ENCODE measurements around the gene NRIP3. TPM values are rescaled to one million over a fixed set of nuclear protein-coding genes. Genes with fewer than 3 reads are reported as not detected.

NRIP3 gene
- 2.2 and 20.8 TPM in 2 replicates for total RNA-seq

GRCh38 chr11:9003573-9004182, at the start of gene NRIP3:
TSS of gene NRIP3 (minus strand) at chr11:9004001. CDS start at chr11:9003935, 66 bp downstream.

GRCh38 chr11:8964324-8965320, 39.2 kb downstream of the NRIP3 start, which contains the start of gene TMEM9B:
TSS of gene TMEM9B (minus strand) at chr11:8964442. CDS start at chr11:8964313, 129 bp downstream.

GRCh38 chr11:8942518-8943066, 61.2 kb downstream of the NRIP3 start, which contains the start of gene ASCL3:
TSS of gene ASCL3 (minus strand) at chr11:8943016. CDS start at chr11:8938161, 4,855 bp downstream.

GRCh38 chr11:8932564-8933180, 71.1 kb downstream of the NRIP3 start, which contains the start of gene C11orf16:
TSS of gene C11orf16 (minus strand) at chr11:8932947. CDS start at chr11:8932308, 639 bp downstream.

Other genes with a start within 250 kb of the NRIP3 start
- 25.0 and 38.0 TPM in 2 replicates for gene AKIP1, start 92.8 kb downstream of the NRIP3 start, total RNA-seq
- gene C11orf16, start 71.1 kb downstream of the NRIP3 start, total RNA-seq, result not detected in 2 replicates
- not detected in 2 replicates for gene ASCL3, start 61.0 kb downstream of the NRIP3 start, total RNA-seq
- gene TMEM9B, start 39.6 kb downstream of the NRIP3 start, total RNA-seq, result 36.3 and 40.0 TPM in 2 replicates
- 0.26 and 1.1 TPM in 2 replicates for gene SCUBE2, start 87.6 kb upstream of the NRIP3 start, total RNA-seq

Measured in epithelial cell of alveolus of lung (primary cell).